HG03175 (cell line): ENCODE data around the gene KLF16.
"Not testable (repeated sequence)": the region's sequence is repeated elsewhere in the genome, so short reads cannot be mapped to it uniquely, and the experiment has no call there.

Source experiments
- ATAC-seq: cut with Tn5 transposase; IDR thresholded peaks from one replicate; pipeline ENCODE4 v1.9.1; 2021; ENCODE audit warnings: mild to moderate bottlenecking, moderate library complexity; ENCODE audit not compliant: unreplicated experiment

Gene KLF16

DNA sequence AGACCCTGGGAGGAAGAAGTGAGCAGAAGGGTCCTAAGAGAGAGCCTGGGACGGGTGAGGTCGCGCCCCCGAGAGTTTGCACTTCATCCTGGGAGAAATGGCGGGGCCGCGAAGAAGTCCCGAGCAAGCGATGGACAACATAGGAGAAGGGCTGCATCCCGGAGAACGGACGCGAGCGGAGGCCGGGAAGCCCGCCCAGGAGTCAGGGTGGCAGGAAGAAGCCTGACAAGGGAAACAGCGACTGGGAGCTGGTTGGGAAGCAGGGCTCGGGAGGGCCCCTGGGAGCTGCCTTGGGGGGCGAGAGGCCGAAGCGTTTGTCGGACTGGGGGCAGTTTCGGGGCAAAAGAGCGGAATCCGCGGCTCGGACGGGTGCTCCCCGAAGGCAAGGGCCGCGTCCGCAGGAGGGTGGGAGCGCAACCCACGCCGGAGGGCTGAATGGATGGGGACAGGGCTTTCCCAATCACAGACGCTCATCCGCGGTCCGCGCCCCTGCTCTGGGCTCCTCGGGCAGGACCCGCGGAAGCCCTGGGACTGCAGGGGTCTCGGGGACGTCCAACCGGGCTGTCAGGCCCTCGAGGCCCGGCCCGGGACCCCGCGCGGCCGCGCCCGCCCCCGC is 21.4 kb upstream of the KLF16 start:
- no peak for ATAC-seq

DNA sequence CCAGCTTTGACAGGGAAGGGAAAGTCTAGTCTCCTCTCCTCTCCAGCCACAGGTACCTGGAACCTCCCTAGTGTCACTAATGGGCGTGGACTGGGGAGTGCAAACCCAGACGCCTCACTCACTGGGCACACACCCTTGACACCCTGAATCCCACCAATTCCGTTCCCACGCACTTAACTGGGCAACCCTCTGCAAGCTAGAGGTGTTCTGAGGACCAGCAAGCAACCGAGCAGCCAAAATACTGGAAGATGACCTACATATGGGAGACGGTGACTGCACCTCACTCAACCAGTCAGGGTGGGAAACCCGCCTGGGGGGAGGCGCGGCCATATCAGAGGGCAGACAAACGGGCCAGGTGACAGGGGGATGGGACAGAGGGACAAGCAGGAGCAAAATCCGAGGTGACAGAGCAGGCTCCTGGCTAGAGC is 20.9 kb upstream of the KLF16 start:
- no peak for ATAC-seq

DNA sequence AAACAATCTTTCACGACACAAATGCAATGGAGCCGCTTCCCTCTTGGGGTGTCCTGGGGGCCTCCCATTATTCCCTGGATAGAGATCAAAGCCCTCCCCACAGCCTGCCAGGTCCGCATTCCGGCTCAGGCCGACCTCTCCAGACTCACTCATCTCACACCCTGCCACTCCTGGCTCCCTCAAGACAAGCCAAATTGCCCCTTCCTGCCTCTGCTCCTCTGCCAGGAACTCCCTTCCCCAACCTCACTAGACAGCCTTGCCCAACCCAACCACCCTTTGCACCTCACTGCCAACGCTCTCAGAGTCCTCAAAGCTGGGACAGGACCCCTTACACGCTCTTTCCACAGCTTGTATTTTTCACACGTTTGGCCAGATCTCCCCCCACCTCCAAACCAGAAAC is 20.4 kb upstream of the KLF16 start:
- ATAC-seq, result no peak

DNA sequence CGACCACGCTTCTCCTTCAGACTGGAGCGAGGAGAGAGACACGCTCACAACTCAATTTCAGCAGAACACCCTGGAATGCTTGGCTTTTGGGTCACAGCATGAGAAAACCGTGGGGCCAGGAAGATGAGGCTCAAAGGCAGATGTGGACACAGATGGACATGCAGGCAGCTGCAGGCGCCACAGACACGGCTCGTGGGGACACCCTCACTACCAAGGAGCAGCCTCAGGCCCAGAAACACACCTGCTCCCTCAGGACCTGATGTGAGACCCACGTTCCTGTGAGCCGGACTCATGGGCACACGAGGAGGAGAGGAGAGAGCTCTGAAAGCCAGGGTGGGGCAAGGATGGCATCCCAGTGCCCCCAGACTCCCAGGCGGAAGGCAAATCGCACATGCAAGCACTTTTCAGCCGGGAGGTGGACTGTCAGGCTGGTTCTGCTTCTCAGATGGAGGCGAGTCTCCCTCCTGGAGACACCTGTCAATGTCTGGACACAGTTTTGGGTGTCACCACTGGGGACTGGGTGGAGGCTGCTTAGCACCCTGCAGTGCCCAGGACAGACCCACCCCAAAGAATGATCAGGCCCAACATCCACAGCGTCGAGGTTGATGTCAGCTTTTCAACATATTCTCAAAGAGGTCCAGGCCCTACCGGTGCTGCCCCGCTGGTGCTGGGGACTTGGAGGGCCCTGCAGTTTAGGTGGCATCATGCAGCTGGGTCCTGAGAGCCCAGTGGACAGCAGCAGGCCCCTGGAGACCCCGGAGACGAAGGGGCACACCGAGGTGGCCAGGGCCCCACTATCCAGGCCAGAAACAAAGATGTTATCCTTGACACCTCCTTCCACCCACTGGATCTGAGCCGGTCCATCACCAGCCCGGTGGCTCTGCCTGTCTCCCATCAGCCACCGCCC is 19.7 kb upstream of the KLF16 start:
- ATAC-seq, result no peak

DNA sequence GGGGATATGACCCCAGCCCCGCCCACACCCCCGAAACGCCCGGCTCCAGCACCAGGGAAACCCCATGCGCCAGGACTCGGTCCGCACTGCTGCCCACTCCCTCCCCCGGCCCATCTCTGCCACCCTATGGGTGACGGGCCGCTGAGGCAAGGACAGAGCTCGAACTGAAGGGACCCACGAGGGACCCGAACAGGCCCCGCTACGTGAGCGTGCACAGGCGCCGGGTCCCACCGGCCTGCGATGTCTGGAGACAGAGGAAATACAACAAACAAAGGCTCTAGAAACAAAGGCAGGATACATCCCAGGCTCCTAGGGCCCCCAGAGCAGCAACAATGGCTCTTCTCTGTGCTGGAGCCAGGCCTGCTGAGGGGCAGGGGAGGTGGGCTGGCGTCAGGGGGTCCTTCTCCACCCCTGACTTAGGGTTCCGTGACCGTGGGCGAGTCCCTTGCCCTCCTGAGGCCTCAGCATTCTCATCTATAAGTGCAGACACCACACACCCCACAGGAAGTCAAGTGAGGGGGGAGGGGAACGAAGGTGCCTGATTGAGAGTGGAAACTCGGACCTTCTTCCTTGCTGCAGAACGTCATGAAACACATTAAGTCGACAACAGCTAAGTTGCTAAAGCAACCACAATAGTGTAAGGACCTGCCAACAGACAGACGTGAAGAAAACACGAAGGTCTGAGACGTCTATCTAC is 18.9 kb upstream of the KLF16 start:
- no peak for ATAC-seq

DNA sequence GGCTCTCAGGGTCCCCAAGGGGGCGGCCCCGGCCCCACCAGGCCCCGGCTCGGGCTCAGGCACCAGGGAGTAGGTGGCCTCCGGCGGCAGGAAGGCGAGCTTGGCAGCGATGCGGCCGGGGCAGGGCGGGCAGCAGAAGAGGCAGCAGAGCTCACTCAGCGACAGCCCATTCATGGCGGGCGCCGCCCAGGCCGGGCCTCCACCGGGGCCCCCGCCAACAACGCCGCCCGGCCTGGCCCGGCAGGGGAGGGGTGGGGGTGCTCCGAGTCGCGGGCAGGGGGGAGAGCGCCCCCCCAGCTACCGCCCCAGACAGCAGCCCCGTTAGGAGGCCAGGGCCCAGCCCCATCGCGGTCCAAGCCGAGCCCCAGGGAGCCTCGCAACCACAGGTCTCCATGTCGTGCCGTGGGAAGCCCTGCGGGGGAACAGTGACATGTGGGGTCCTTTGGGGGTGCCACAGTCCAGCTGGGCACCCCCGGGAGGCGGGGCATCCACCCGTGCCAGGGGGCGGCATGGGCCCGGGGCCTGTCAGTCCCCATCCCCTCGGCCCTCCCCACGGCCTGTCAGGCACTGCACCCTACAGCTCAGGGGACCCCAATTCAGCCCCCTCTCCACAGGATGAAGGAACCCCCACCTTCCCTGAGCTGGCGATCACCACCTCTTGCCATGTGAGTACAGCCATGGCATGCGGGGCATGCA is 18.2 kb upstream of the KLF16 start:
- ATAC-seq, result not testable (repeated sequence)

DNA sequence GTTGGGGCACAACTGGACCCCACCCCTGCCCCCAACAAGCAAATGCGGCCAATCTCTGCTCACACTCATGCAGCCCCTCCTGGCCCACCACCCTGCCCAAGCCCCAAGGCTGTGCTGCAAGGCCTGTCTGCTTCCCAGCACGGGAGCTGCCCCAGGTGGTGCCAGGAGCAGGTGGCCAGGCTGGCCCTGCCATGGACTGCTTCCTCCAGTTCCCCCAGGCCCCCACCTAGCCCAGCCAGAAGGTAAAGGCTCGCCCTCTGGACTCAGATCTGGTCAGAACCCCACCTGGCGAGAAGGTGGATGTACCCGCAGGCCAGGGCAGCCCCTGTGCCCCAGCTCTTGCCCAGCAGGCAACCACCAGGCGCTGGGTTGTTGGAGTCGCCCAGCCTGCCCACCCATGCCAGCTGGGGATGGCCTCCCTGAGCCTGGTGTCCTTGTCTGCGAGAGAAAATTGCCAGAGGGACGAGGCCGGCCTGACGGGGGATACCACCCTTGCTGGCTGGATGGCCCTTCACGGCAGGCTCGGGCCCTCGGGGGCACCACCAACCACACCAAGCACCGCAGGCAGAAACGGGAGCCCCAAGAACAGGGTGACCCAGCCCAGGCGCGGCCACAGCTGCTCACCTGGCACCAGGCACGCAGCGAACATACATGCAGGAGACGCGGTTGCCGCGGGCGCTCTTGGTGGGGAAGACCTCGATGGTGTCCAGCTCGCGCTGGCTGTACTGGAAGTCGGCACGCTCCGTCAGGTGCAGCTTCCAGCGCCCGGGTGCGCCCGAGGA is 17.4 kb upstream of the KLF16 start:
- no peak for ATAC-seq

DNA sequence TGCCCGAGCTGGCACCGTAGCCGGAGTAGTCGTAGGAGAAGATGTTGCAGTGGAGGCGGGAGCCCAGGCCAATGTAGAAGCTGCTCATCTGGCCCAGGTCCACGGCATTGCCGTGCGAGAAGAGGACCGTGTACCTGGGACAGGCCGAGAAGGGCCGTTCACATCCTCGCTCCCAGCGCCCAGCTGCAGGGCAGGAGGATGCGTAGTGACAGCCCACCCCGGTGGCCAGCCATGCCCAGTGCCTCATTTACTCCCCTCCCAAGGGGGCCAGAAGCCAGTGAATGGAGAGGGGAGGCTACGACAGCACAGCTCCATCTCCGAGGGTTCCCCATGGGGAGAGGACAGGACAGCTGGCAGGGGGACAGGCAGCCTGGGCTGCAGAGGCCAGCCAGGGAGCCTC is 16.6 kb upstream of the KLF16 start:
- ATAC-seq, result not testable (repeated sequence)

DNA sequence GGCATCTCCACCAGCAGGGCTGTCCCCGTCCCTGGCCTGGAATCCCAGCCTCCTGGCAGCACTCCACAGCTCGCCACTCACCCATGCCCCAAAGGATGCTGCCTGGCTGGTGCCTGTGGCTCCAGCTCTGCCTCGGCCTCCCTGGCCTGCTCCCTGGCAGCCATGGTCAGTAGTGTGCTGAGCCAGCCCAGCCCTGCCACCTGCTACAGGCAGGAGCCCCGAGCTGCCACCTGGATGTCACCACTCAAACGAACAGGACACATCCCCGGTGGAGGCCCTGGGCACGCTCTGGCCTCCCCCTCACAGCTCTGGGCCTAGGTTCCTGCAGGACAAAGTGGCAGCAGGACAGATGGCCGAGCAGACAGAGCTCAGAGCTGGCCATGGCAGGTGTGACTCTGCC is 15.2 kb upstream of the KLF16 start:
- not testable (repeated sequence) for ATAC-seq

DNA sequence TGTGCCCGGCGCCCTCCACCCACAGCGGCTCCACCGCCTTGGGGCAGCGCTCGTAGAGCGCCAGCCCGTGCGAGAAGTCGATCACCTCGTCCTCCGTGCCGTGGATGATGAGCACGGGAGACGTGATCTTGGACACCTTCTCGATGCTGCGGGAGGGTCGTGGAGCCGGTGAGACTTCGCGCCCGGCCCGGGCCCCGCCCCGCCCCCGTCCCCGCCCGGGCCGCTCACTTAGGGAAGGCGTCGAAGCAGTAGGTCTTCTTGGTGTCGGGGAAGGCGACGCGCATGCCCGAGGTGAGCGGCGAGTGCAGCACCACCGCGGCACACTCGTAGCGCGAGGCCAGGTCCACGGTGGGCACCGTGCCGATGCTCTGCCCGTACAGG is 13.9 kb upstream of the KLF16 start:
- not testable (repeated sequence) for ATAC-seq

DNA sequence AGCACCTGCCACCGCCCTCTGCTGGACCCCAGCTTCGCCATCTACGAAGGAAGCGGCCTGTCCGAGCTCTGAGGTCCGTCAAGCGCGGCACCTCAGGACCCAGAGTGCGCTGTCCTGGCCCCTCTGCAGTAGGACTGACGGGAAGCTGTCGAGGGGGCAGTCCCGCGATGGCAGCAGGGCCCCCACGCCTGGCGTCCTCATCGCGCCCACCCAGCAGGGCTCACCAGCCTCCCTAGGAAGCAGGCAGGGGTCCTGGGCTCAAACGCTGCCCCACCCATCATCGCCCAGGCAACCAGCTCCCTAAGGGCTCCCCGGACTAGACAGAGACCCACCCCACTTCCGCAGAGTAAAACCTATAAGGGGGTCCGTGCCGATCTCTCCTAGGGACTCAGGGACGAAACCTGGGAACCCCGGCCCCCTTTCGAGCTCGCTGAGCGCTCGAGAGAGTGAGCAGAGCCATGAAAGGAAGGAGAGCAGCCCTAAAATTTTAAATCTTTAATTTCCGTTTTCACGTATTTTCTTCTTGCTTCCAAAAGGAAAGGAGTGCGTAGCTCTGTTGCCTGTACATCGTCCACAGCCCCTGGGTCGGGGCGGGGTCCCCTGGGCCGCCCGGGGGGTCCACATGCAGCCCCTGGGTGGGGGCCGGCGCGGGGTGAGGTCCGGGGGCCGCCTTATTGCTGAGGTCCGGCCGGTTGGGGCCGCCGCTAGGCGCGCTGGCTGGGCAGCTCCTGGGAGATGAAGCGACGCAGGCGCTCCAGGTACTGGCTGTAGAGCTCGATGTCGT is 13.3 kb upstream of the KLF16 start:
- ATAC-seq, result peak; percentile 25

DNA sequence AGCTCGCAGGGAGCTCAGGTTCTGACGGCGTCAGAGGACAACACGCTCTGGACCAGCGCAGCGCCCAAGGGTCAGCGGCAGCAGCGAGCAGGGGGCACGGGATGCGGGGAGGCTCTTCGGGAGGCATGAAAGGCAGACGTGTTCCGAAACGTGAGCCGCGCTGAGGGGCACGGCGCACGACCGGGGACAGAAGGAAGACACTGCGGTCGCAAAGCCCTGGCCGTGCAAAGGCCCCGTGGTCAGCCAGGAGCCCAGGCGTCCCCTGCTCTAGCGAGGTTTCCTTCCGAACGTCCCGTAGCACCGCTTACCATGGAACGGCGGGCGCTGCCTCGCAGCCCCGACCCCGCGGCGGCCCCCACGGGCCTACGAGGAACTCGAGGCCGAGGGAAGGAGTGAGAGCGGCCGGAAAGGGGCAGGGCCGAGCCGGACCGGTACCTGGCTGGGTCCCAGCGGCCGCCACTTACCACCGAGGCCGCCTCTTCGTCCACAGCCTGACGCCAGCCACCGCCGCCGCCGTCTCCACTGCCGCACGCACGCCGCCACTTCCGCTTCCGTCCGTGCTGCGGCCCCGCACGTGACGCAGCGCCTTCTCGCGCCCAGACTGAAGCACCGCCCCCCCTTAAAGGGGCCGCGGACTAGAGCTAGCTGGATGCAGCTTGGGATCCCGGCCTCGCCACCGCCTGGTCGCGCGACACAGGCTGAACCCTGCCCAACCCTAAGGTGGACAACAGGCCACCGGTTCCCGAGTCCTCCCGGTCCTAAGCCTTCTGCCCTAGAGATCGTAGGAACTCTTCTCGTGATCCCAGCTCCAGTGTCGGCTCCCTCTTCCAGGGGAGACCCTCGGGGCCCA is 12.5 kb upstream of the KLF16 start:
- ATAC-seq, result peak; percentile 95

DNA sequence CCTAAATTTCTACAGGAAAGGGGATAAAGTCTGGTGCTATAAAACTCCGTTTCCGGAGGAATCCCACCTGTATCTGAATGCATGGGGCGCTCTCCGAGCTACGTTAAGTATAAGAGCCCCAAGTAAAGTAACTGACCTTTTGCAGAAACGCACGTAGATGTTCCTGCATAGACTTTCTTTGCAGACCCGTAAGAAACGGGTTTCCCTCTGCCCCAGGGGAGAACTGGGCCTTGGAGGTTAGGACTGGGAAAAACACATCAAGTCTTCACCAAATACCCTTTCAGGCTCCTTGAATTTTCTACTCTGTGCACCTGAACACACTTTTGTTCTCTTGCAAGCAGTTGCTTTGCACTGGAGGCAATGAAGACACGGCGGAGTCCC is 11.9 kb upstream of the KLF16 start:
- not testable (repeated sequence) for ATAC-seq

DNA sequence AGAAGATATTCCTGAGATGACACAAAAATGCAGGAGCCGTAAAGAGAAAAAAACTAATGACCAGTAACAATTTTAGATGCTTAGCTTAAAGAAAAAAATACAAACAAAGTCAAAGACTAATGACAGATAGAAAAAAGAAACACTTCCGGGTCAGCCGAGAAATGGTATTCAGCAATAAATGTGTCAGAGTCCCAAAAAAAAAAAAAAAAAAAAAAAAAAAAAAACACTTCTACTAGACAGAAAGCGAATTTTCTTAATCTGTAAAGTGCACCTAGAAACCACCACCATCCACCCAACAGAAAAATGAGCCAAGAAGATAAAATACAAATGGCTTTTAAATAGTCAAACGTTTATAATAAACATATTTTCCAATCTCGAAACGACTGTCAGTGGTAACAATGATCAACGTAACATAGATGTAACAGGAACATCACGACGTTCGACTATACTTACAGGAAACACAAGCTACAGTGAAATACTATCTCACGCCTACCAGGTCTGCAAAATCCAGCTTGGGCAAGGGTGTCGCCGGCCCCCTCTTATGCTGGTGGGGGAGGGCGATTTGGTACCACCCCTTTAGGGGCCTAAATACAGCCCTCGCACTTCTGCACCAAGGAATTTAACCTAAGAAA is 11.3 kb upstream of the KLF16 start:
- no peak for ATAC-seq

DNA sequence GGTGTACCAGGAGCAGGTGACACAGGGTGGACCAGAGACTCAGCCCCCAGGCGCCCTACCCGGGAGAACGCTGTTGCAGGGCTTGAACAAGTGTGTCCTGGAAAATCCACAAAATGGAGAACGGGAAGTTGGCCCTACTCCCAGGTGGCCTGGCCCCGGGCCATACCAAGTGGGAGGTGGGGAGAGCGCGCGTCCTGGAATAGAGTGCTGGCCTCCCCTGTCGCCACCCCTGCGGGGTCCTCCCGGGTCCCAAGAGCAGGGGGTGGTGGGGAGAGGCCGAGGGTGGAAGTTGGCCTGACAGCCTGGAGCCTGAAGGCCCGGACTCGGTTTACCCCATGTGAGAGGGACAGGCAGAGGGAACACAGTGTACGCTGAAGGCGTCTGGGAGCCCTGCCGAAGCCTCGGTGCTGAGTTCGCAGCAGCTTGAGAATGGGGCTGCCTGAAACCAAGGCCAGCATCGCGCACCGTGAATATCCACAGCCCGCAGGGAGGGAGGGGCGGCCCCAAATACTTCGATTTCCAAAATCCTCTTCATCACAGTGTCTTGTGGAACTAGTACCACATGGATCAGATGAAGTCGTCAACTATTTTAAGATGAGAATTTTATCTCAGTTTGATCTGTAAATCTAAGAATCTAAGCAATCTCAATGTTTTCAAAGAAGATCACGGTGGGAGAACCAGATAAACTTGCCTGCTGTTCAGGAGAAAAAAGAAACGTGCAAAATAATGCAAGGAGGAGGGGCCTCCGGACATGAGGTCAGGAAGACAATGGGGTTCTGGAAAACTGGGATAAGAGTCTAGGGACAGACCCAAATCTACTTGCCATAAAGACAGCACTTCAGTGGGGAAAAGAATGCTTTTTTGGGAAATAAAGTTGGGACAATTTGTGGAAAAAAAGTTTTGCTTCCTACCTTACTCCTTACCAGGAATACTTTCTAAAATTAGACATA is 10.4 kb upstream of the KLF16 start:
- no peak for ATAC-seq

DNA sequence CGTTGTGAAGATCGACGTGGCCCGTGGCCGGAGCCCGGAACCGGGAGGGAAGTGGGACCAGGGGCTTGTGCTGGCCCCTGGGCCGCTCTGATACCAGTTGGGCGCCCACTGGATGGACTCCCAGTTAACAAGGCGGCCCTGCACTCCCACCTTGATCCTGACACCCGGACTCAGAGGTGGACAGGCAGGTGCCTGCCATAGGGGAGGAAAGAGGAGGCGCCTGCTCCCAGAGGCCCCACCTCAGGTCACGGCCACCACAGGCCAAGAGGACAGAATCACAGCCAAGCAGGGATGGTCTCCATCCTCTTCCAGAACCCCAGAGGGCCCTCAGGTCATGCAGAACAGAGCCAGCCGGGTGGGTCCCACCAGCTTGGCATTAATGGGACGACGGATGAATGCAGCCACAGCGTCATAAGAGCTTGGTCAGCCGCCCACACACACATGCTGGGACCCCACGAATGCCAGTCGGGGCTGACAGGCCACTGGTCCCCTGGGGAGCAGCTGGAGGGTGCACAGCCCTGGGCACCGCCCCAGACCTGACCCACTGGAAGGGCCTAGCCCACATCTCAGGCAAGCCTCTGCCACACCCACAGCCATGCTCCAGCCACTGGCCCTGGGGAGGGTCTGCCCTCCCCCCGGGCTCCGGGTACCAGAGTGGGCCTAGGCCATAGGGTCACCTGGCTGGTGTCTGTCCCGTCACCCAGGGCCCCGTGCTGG is 9.6 kb upstream of the KLF16 start:
- no peak for ATAC-seq

DNA sequence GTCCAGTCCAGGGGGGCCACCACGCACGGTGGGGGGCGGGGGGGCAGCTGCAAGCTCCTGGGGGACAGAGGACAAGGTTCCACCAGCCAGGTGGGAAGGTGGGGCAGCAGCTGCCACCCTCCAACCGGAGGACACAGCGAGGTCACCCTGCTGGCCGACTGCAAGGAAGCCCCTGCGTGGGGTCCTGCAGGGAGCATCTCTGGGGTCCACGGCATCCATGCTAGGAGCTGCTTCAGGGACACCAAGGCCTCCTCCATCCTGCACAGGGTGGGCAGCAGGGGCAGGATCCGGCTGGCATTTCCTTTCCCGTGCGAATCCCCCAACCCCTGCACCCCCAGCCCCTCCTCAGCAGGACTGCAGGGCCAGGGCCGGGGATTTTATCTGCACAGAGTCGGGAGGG is 8.3 kb upstream of the KLF16 start:
- no peak for ATAC-seq
